Astrocyte (in vitro differentiated cells and primary cell): ENCODE results near the gene EFCAB6. TPM values are rescaled to one million over a fixed set of nuclear protein-coding genes. Genes with fewer than 3 reads are reported as not detected.

Experiments
- DNase-seq: peaks from one replicate; pipeline ENCODE4 v3.0.0-alpha.2; 2010; ENCODE audit warnings: low read depth
- FAIRE-seq: peaks from 2 replicates; lab custom pipeline; 2011; peaks lifted over from hg19 to GRCh38; lab: Jason Lieb, UNC
- H2AFZ ChIP-seq: 2 replicates; pipeline ENCODE4 v1.6.0; 2012; ENCODE audit warnings: low read depth, low read length, inconsistent platforms
- H3K27ac ChIP-seq: 2 replicates; pipeline ENCODE4 v1.5.1; 2011; ENCODE audit warnings: low read depth, low read length, inconsistent platforms
- H3K27me3 ChIP-seq: 2 replicates; pipeline ENCODE4 v1.6.0; 2011; ENCODE audit warnings: low read length, inconsistent platforms; ENCODE audit not compliant: insufficient read depth
- H3K36me3 ChIP-seq: 2 replicates; pipeline ENCODE4 v1.5.1; 2011; ENCODE audit warnings: low read length, inconsistent platforms; ENCODE audit not compliant: insufficient read depth
- H3K4me1 ChIP-seq: 2 replicates; pipeline ENCODE4 v1.5.1; 2011; ENCODE audit warnings: low read length, inconsistent platforms; ENCODE audit not compliant: insufficient read depth
- H3K4me2 ChIP-seq: 2 replicates; pipeline ENCODE4 v1.6.0; 2012; ENCODE audit warnings: low read length, inconsistent platforms
- H3K4me3 ChIP-seq: 2 replicates; pipeline ENCODE4 v1.5.1; 2011; ENCODE audit warnings: low read depth, mild to moderate bottlenecking, low read length, inconsistent platforms; ENCODE audit not compliant: insufficient read depth
- H3K79me2 ChIP-seq: 2 replicates; pipeline ENCODE4 v1.6.0; 2012; ENCODE audit warnings: mild to moderate bottlenecking, low read length, inconsistent platforms; ENCODE audit not compliant: insufficient read depth
- H3K9ac ChIP-seq: 2 replicates; pipeline ENCODE4 v1.6.0; 2012; ENCODE audit warnings: mild to moderate bottlenecking, low read length, inconsistent platforms
- H3K9me3 ChIP-seq: 2 replicates; pipeline ENCODE4 v1.5.1; 2012; ENCODE audit warnings: low read depth, mild to moderate bottlenecking, low read length, inconsistent platforms; ENCODE audit not compliant: insufficient read depth
- H4K20me1 ChIP-seq: 2 replicates; pipeline ENCODE4 v1.6.0; 2012; ENCODE audit warnings: low read length, inconsistent platforms; ENCODE audit not compliant: insufficient read depth
- H3K27ac Mint-ChIP-seq: one replicate; pipeline ENCODE4 v1.8.0; 2021; ENCODE audit warnings: mild to moderate bottlenecking, mixed read lengths; ENCODE audit not compliant: unreplicated experiment
- H3K27me3 Mint-ChIP-seq: one replicate; pipeline ENCODE4 v1.8.0; 2021; ENCODE audit warnings: low read depth, mixed read lengths; ENCODE audit not compliant: unreplicated experiment
- H3K36me3 Mint-ChIP-seq: one replicate; pipeline ENCODE4 v1.8.0; 2021; ENCODE audit warnings: low read depth, mixed read lengths; ENCODE audit not compliant: unreplicated experiment
- H3K4me1 Mint-ChIP-seq: one replicate; pipeline ENCODE4 v1.8.0; 2021; ENCODE audit warnings: low read depth, mixed read lengths; ENCODE audit not compliant: unreplicated experiment
- H3K4me3 Mint-ChIP-seq: one replicate; pipeline ENCODE4 v1.8.0; 2021; ENCODE audit warnings: mild to moderate bottlenecking, moderate library complexity, mixed read lengths; ENCODE audit not compliant: unreplicated experiment
- H3K9me3 Mint-ChIP-seq: one replicate; pipeline ENCODE4 v1.8.0; 2021; ENCODE audit warnings: mild to moderate bottlenecking, mixed read lengths; ENCODE audit not compliant: unreplicated experiment
- CTCF ChIP-seq: IDR thresholded peaks from 2 replicates; pipeline ENCODE4 v1.5.1; 2011; ENCODE audit warnings: low read depth, mild to moderate bottlenecking, inconsistent platforms, low read length, moderate library complexity; ENCODE audit not compliant: insufficient read depth
- EZH2 ChIP-seq: IDR thresholded peaks from 2 replicates; pipeline ENCODE4 v1.6.1; 2012; ENCODE audit warnings: mild to moderate bottlenecking, low read length, inconsistent platforms; ENCODE audit not compliant: insufficient read depth
- total RNA-seq: library from RNA; stranded (reverse); gene quantifications from 2 replicates; pipeline ENCODE4 v1.2.1, GENCODE V29; 2021

Gene EFCAB6
- total RNA-seq, 1 donor from 2014 or later = 1.2 TPM

GRCh38 chr22:43855431-43855830 is 43.3 kb upstream of the EFCAB6 start:
- H3K4me1 Mint-ChIP-seq = no peaks in the 10 kb centered on the region
- Histone ChIP-seq H3K27me3 (peaks cover 4% of the 10 kb centered on the region), H3K4me2 (no peak overlapping the region), H3K9me3 (no peaks in the 10 kb centered on the region), H3K36me3 (no peaks in the 10 kb centered on the region), H3K4me3 (no peak overlapping the region), H3K27ac (no peak overlapping the region), H3K4me1 (no peaks in the 10 kb centered on the region), H2AFZ (no peak overlapping the region), H4K20me1 (peaks cover 53% of the 10 kb centered on the region), H3K79me2 (no peaks in the 10 kb centered on the region), H3K9ac (no peak overlapping the region)
- H3K9me3 Mint-ChIP-seq = peaks cover 3% of the 10 kb centered on the region
- TF ChIP-seq CTCF = no peak
- TF ChIP-seq EZH2 = no peak
- H3K27me3 Mint-ChIP-seq = peaks cover 9% of the 10 kb centered on the region
- H3K4me3 Mint-ChIP-seq = no peak overlapping the region
- no peak for FAIRE-seq
- peaks cover 9% of the 10 kb centered on the region for H3K36me3 Mint-ChIP-seq
- DNase-seq = no peak
- no peak overlapping the region for H3K27ac Mint-ChIP-seq

GRCh38 chr22:43854786-43855271 is 42.7 kb upstream of the EFCAB6 start:
- Mint-ChIP-seq H3K9me3 (peaks cover 3% of the 10 kb centered on the region), H3K36me3 (peaks cover 4% of the 10 kb centered on the region), H3K27ac (no peak overlapping the region), H3K27me3 (peaks cover 13% of the 10 kb centered on the region), H3K4me1 (no peaks in the 10 kb centered on the region), H3K4me3 (no peak overlapping the region)
- H3K79me2 ChIP-seq = no peaks in the 10 kb centered on the region
- H3K4me2 ChIP-seq = no peak overlapping the region
- H2AFZ ChIP-seq = no peak overlapping the region
- FAIRE-seq = no peak
- no peak for DNase-seq
- no peaks in the 10 kb centered on the region for H3K4me1 ChIP-seq
- H3K27ac ChIP-seq = no peak overlapping the region
- H3K36me3 ChIP-seq = no peaks in the 10 kb centered on the region
- peaks cover 52% of the 10 kb centered on the region for H4K20me1 ChIP-seq
- peaks cover 4% of the 10 kb centered on the region for H3K27me3 ChIP-seq
- no peak overlapping the region for H3K9ac ChIP-seq
- no peaks in the 10 kb centered on the region for H3K9me3 ChIP-seq
- H3K4me3 ChIP-seq = no peak overlapping the region
- TF ChIP-seq CTCF (no peak), EZH2 (no peak)

GRCh38 chr22:43854121-43854785 is 42.1 kb upstream of the EFCAB6 start:
- no peaks in the 10 kb centered on the region for H3K9me3 ChIP-seq
- peaks cover 51% of the 10 kb centered on the region for H4K20me1 ChIP-seq
- no peak overlapping the region for H3K9ac ChIP-seq
- no peak for TF ChIP-seq EZH2
- no peak for TF ChIP-seq CTCF
- H3K4me3 ChIP-seq = no peak overlapping the region
- no peak overlapping the region for H3K4me3 Mint-ChIP-seq
- no peak for DNase-seq
- no peak overlapping the region for H2AFZ ChIP-seq
- FAIRE-seq = no peak
- peaks cover 13% of the 10 kb centered on the region for H3K27me3 Mint-ChIP-seq
- peaks cover 4% of the 10 kb centered on the region for H3K36me3 Mint-ChIP-seq
- H3K4me2 ChIP-seq = no peak overlapping the region
- peaks cover 4% of the 10 kb centered on the region for H3K27me3 ChIP-seq
- peaks cover 3% of the 10 kb centered on the region for H3K9me3 Mint-ChIP-seq
- no peak overlapping the region for H3K27ac ChIP-seq
- no peaks in the 10 kb centered on the region for H3K36me3 ChIP-seq
- H3K4me1 ChIP-seq = no peaks in the 10 kb centered on the region
- H3K27ac Mint-ChIP-seq = no peak overlapping the region
- no peaks in the 10 kb centered on the region for H3K4me1 Mint-ChIP-seq
- no peaks in the 10 kb centered on the region for H3K79me2 ChIP-seq
